ENCODE measurements around the gene SERPINB5.

DNA sequence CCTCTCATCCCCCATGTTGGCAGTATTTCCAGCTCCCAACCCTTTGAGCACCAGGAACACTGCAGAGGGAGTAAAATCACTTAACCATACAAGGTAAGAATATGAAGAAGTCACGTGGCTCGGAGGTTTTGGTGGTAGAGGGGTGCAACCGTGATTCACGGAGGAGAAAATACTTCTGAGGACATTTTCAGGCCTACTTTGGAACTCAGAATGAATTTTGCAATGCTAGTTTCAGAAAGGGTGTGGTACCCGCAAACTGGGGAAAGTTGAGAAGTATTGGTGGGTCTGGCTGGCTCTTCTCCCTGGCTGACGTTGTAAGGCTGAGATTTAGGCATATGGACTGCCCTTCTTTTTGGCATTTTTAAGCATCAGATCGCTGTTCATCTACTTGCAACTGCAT is 442 bp downstream of the SERPINB5 start:
- TF ChIP-seq, protein P1, sequence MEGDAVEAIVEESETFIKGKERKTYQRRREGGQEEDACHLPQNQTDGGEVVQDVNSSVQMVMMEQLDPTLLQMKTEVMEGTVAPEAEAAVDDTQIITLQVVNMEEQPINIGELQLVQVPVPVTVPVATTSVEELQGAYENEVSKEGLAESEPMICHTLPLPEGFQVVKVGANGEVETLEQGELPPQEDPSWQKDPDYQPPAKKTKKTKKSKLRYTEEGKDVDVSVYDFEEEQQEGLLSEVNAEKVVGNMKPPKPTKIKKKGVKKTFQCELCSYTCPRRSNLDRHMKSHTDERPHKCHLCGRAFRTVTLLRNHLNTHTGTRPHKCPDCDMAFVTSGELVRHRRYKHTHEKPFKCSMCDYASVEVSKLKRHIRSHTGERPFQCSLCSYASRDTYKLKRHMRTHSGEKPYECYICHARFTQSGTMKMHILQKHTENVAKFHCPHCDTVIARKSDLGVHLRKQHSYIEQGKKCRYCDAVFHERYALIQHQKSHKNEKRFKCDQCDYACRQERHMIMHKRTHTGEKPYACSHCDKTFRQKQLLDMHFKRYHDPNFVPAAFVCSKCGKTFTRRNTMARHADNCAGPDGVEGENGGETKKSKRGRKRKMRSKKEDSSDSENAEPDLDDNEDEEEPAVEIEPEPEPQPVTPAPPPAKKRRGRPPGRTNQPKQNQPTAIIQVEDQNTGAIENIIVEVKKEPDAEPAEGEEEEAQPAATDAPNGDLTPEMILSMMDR (IDR thresholded peaks at IDR 0.05; ENCODE audit: poor library complexity): no peak
- TF ChIP-seq EZH2 (IDR thresholded peaks at IDR 0.05; ENCODE audit: borderline replicate concordance): no peak
